K562 (cell line): ENCODE measurements around the gene GPR137C. TPM values are rescaled to one million over a fixed set of nuclear protein-coding genes. Genes with fewer than 3 reads are reported as not detected.

Experiments used
- ARID1B ChIP-seq: fragments of 450-650 bp; IDR thresholded peaks from 2 replicates; pipeline ENCODE4 v1.6.1; 2016; ENCODE audit warnings: antibody characterized with exemption, mild to moderate bottlenecking, inconsistent platforms
- DIDO1 ChIP-seq: fragments of 450-650 bp; IDR thresholded peaks from 2 replicates; pipeline ENCODE4 v1.6.1; 2016; ENCODE audit warnings: low read depth, missing biosample characterization, missing genetic modification characterization
- ELF1 ChIP-seq: fragments of 200-800 bp; sonication (Bioruptor generic); IDR thresholded peaks from 2 replicates; pipeline ENCODE4 v1.6.1; 2016; ENCODE audit warnings: missing genetic modification characterization, missing compliant biosample characterization
- TAF9B ChIP-seq: fragments of 450-650 bp; IDR thresholded peaks from 2 replicates; pipeline ENCODE4 v1.6.1; 2018; ENCODE audit warnings: mild to moderate bottlenecking; ENCODE audit not compliant: partially characterized antibody
- TEAD4 ChIP-seq, 2 experiments: sonication (generic) in 1 of 2; formaldehyde crosslinking in 1 of 2; IDR thresholded peaks; 2 replicates each; pipeline versions ENCODE4 v1.6.1 to v1.8.0; 2012 to 2022; ENCODE audit warnings: borderline replicate concordance in 1 of 2, inconsistent platforms in 1 of 2, low read length in 1 of 2, mild to moderate bottlenecking in 1 of 2, missing genetic modification reagents in 1 of 2
- polyA plus RNA-seq, 8 experiments: library from polyadenylated mRNA; depleted of rRNA in 4 of 8; stranded (reverse) in 5 of 8; unstranded in 3 of 8; fragments of >200 nt; fragmentation: Nextera tagmentation in 2 of 8; fragmentation: Illumina TruSeq in 1 of 8; extraction: Ambion mirVana in 2 of 8; extraction: Trizol in 1 of 8; gene quantifications; 2 replicates each; pipeline versions ENCODE4 v1.2.1 to v1.2.3, GENCODE V29; 2011 to 2014; ENCODE audit warnings: inconsistent platforms in 1 of 8, missing spikeins in 1 of 8
- total RNA-seq, 7 experiments: library from RNA; depleted of rRNA in 6 of 7; stranded (reverse); fragments of >200 nt in 6 of 7; fragmentation: Illumina TruSeq in 2 of 7; extraction: Trizol in 2 of 7; gene quantifications; 2 replicates each; pipeline versions ENCODE4 v1.2.1 to v1.2.3, GENCODE V29; 2011 to 2021; ENCODE audit warnings: low replicate concordance in 1 of 7
- TF ChIP-seq, protein P1 (sequence below): fragments of 200-600 bp; sonication (generic); IDR thresholded peaks from one replicate; pipeline ENCODE4 v1.6.1; 2012; ENCODE audit warnings: mild to moderate bottlenecking, low read depth, low read length, inconsistent platforms
- TF ChIP-seq, protein P2 (sequence below): sonication (generic); IDR thresholded peaks from 2 replicates; pipeline ENCODE4 v1.6.1; 2016
- TF ChIP-seq, protein P3 (sequence below): IDR thresholded peaks from 2 replicates; pipeline ENCODE4 v1.6.1; 2014; ENCODE audit warnings: antibody characterized with exemption
- TF ChIP-seq, protein P4 (sequence below): fragments of 150-350 bp; IDR thresholded peaks from 2 replicates; pipeline ENCODE4 v1.6.1; 2014; ENCODE audit warnings: low read depth, mild to moderate bottlenecking, low read length, borderline replicate concordance

Gene GPR137C
- total and polyA plus RNA-seq, 9 of the 15 experiments (the other 6 are each of a cell fraction or from before 2014, with no cell fraction given): 0.03 to 0.31 (median 0.06) TPM; not detected in 4

DNA sequence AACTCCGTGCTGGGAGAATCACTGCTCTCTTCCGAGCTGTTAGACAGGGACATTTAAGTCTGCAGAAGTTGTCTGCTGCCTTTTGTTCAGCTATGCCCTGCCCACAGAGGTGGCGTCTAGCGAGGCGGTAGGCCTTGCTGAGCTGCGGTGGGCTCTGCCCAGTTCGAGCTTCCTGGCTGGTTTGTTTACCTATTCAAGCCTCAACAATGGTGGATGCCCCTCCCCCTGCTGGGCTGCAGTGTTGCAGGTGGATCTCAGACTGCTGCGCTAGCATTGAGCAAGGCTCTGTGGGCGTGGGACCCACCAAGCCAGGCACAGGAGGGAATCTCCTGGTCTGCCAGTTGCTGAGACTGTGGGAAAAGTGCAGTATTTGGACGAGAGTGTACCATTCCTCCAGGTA, 43.7 kb downstream of the GPR137C start (continued):
- TF ChIP-seq, protein P1, sequence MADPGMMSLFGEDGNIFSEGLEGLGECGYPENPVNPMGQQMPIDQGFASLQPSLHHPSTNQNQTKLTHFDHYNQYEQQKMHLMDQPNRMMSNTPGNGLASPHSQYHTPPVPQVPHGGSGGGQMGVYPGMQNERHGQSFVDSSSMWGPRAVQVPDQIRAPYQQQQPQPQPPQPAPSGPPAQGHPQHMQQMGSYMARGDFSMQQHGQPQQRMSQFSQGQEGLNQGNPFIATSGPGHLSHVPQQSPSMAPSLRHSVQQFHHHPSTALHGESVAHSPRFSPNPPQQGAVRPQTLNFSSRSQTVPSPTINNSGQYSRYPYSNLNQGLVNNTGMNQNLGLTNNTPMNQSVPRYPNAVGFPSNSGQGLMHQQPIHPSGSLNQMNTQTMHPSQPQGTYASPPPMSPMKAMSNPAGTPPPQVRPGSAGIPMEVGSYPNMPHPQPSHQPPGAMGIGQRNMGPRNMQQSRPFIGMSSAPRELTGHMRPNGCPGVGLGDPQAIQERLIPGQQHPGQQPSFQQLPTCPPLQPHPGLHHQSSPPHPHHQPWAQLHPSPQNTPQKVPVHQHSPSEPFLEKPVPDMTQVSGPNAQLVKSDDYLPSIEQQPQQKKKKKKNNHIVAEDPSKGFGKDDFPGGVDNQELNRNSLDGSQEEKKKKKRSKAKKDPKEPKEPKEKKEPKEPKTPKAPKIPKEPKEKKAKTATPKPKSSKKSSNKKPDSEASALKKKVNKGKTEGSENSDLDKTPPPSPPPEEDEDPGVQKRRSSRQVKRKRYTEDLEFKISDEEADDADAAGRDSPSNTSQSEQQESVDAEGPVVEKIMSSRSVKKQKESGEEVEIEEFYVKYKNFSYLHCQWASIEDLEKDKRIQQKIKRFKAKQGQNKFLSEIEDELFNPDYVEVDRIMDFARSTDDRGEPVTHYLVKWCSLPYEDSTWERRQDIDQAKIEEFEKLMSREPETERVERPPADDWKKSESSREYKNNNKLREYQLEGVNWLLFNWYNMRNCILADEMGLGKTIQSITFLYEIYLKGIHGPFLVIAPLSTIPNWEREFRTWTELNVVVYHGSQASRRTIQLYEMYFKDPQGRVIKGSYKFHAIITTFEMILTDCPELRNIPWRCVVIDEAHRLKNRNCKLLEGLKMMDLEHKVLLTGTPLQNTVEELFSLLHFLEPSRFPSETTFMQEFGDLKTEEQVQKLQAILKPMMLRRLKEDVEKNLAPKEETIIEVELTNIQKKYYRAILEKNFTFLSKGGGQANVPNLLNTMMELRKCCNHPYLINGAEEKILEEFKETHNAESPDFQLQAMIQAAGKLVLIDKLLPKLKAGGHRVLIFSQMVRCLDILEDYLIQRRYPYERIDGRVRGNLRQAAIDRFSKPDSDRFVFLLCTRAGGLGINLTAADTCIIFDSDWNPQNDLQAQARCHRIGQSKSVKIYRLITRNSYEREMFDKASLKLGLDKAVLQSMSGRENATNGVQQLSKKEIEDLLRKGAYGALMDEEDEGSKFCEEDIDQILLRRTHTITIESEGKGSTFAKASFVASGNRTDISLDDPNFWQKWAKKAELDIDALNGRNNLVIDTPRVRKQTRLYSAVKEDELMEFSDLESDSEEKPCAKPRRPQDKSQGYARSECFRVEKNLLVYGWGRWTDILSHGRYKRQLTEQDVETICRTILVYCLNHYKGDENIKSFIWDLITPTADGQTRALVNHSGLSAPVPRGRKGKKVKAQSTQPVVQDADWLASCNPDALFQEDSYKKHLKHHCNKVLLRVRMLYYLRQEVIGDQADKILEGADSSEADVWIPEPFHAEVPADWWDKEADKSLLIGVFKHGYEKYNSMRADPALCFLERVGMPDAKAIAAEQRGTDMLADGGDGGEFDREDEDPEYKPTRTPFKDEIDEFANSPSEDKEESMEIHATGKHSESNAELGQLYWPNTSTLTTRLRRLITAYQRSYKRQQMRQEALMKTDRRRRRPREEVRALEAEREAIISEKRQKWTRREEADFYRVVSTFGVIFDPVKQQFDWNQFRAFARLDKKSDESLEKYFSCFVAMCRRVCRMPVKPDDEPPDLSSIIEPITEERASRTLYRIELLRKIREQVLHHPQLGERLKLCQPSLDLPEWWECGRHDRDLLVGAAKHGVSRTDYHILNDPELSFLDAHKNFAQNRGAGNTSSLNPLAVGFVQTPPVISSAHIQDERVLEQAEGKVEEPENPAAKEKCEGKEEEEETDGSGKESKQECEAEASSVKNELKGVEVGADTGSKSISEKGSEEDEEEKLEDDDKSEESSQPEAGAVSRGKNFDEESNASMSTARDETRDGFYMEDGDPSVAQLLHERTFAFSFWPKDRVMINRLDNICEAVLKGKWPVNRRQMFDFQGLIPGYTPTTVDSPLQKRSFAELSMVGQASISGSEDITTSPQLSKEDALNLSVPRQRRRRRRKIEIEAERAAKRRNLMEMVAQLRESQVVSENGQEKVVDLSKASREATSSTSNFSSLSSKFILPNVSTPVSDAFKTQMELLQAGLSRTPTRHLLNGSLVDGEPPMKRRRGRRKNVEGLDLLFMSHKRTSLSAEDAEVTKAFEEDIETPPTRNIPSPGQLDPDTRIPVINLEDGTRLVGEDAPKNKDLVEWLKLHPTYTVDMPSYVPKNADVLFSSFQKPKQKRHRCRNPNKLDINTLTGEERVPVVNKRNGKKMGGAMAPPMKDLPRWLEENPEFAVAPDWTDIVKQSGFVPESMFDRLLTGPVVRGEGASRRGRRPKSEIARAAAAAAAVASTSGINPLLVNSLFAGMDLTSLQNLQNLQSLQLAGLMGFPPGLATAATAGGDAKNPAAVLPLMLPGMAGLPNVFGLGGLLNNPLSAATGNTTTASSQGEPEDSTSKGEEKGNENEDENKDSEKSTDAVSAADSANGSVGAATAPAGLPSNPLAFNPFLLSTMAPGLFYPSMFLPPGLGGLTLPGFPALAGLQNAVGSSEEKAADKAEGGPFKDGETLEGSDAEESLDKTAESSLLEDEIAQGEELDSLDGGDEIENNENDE: no peak
- TF ChIP-seq, protein P2, sequence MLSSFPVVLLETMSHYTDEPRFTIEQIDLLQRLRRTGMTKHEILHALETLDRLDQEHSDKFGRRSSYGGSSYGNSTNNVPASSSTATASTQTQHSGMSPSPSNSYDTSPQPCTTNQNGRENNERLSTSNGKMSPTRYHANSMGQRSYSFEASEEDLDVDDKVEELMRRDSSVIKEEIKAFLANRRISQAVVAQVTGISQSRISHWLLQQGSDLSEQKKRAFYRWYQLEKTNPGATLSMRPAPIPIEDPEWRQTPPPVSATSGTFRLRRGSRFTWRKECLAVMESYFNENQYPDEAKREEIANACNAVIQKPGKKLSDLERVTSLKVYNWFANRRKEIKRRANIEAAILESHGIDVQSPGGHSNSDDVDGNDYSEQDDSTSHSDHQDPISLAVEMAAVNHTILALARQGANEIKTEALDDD: no peak
- no peak for TF ChIP-seq ARID1B
- no peak for TF ChIP-seq ELF1 (tag)
- no peak for TF ChIP-seq TAF9B
- no peak for TF ChIP-seq TEAD4 (IDR thresholded peaks at IDR 0.05; ENCODE audit: low read length)
- no peak for TF ChIP-seq TEAD4 (CRISPR knock-in tag; IDR thresholded peaks at IDR 0.05; ENCODE audit: borderline replicate concordance)
- TF ChIP-seq, protein P3, sequence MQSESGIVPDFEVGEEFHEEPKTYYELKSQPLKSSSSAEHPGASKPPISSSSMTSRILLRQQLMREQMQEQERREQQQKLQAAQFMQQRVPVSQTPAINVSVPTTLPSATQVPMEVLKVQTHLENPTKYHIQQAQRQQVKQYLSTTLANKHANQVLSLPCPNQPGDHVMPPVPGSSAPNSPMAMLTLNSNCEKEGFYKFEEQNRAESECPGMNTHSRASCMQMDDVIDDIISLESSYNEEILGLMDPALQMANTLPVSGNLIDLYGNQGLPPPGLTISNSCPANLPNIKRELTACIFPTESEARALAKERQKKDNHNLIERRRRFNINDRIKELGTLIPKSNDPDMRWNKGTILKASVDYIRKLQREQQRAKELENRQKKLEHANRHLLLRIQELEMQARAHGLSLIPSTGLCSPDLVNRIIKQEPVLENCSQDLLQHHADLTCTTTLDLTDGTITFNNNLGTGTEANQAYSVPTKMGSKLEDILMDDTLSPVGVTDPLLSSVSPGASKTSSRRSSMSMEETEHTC: no peak
- no peak for TF ChIP-seq DIDO1 (tag)
- TF ChIP-seq, protein P4, sequence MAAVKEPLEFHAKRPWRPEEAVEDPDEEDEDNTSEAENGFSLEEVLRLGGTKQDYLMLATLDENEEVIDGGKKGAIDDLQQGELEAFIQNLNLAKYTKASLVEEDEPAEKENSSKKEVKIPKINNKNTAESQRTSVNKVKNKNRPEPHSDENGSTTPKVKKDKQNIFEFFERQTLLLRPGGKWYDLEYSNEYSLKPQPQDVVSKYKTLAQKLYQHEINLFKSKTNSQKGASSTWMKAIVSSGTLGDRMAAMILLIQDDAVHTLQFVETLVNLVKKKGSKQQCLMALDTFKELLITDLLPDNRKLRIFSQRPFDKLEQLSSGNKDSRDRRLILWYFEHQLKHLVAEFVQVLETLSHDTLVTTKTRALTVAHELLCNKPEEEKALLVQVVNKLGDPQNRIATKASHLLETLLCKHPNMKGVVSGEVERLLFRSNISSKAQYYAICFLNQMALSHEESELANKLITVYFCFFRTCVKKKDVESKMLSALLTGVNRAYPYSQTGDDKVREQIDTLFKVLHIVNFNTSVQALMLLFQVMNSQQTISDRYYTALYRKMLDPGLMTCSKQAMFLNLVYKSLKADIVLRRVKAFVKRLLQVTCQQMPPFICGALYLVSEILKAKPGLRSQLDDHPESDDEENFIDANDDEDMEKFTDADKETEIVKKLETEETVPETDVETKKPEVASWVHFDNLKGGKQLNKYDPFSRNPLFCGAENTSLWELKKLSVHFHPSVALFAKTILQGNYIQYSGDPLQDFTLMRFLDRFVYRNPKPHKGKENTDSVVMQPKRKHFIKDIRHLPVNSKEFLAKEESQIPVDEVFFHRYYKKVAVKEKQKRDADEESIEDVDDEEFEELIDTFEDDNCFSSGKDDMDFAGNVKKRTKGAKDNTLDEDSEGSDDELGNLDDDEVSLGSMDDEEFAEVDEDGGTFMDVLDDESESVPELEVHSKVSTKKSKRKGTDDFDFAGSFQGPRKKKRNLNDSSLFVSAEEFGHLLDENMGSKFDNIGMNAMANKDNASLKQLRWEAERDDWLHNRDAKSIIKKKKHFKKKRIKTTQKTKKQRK: no peak
